HG03432 (cell line): ENCODE data around the gene UFL1.
"Not testable (repeated sequence)": the region's sequence is repeated elsewhere in the genome, so short reads cannot be mapped to it uniquely, and the experiment has no call there.

Source experiments
- ATAC-seq: cut with Tn5 transposase; IDR thresholded peaks from one replicate; pipeline ENCODE4 v1.9.1; 2021; ENCODE audit warnings: mild to moderate bottlenecking, moderate library complexity; ENCODE audit not compliant: unreplicated experiment

UFL1 gene

GRCh38 chr6:96521644-96522464 is at the start of gene UFL1:
UFL1 (plus strand) TSS chr6:96521806; CDS start chr6:96521874, 68 bp downstream.
- peak; percentile 99 for ATAC-seq

DNA sequence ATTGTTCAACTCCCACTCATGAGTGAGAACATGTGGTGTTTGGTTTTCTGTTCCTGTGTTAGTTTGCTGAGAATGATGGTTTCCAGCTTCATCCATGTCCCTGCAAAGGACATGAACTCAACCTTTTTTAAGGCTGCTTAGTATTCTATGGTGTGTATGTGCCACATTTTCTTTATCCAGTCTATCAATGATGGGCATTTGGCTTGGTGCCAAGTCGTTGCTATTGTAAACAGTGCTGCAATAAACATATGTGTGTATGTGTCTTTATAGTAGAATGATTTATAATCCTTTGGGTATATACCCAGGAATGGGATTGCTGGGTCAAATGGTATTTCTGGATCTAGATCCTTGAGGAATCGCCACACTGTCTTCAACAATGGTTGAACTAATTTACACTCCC is 49.3 kb upstream of the UFL1 start:
- ATAC-seq = not testable (repeated sequence)

DNA sequence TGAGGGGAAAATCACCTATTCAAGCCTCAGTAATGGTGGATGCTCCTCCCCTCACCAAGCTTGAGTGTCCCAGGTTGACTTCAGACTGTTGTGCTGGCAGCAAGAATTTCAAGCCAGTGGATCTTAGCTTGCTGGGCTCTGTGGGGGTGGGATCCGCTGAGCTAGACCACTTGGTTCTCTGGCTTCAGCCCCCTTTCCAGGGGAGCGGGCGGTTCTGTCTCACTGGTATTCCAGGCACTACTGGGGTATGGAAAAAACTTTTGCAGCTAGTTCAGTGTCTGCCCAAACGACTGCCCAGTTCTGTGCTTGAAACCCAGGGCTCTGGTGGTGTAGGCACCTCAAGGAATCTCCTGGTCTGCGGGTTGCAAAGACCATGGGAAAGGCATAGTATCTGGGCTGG is 42.9 kb upstream of the UFL1 start:
- ATAC-seq = no peak

GRCh38 chr6:96491926-96492325 is 29.7 kb upstream of the UFL1 start:
- no peak for ATAC-seq

DNA sequence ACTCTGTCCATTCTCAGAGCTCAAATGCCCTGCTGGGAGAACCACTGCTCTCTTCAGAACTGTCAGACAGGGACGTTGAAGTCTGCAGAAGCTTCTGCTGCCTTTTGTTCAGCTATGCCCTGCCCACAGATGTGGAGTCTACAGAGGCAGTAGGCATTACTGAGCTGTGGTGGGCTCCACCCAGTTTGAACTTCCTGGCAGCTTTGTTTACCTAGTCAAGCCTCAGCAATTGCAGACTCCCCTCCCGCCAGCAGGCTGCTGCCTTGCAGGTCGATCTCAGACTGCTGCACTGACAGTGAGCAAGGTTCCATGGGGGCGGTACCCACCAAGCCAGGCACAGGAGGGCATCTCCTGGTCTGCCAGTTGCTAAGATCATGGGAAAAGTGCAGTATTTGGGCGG is 21.8 kb upstream of the UFL1 start:
- ATAC-seq = no peak

GRCh38 chr6:96502915-96503314 is 18.7 kb upstream of the UFL1 start:
- no peak for ATAC-seq

- ATAC-seq = no peak
Observed at GRCh38 chr6:96505363-96505762, 16.2 kb upstream of the UFL1 start.

- no peak for ATAC-seq
Observed at GRCh38 chr6:96509281-96509680, 12.3 kb upstream of the UFL1 start.

DNA sequence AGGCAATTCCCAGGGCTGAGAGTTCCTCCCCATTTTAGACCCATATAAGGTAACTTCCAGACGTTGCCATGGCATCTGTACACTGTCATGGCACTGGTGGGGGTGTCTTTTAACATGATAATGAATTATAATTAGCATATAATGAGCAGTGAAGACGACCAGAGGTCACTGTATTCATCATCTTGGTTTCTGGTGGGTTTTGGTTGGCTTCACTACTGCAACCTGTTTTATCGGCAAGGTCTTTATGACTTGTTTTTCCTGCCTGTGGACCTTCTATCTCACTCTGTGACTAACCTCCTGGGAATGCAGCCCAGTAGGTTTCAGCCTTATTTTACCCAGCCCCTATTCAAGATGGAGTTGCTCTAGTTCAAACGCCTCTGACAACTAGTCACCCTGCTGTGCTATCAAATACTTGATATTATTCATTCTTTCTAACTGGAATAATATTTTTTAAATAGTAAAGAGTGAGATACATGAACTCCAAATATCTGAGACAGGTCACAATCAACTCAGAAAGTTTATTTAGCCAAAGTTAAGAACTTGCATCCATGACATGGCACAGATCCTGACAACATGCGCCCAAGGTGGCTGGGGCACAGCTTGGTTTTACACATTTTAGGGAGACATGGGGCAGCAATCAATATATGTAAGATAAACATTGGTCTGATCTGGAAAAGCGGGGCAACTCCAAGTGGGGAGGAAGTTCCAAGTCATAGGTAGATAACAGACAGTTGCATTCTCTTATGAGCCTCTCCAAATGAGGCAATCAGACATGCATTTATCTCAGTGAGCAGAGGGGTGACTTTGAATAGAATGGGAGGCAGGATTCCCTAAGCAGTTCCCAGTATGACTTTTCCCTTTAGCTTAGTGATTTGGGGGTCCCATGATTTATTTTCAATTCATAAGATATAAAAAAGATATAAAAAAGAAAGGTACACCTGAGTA is 1.2 kb upstream of the UFL1 start:
- no peak for ATAC-seq

GRCh38 chr6:96521306-96521643 is 331 bp upstream of the UFL1 start:
- peak; percentile 22 for ATAC-seq

DNA sequence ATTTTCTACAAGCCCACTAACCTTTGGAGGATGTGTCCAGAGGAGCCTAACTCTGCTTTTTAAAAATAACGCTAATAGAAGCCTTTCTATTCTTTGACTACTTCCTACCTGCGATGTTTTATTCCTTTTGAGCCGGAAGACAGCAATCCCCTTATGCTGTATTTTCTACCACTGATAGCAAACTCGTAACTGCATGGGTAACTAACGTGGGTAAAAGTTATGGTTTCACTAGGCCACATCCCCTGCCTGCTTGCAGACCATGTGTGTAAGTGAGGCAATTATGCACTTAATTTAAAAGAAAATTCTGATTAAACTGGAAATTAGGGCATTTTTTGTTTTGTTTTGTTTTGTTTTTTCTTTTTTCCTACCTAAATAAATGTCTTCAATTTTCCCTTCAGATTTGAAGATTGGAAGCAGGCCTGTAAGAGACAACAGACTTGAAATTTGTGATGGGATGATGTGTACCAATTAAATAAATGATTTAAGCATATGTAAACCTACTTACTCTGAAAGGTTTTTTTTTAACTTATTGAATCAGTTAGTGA is 931 bp downstream of the UFL1 start:
- peak; percentile 19 for ATAC-seq

- no peak for ATAC-seq
Observed at GRCh38 chr6:96528193-96528592, 6.6 kb downstream of the UFL1 start.

GRCh38 chr6:96532399-96532798 is 10.8 kb downstream of the UFL1 start:
- ATAC-seq = no peak

DNA sequence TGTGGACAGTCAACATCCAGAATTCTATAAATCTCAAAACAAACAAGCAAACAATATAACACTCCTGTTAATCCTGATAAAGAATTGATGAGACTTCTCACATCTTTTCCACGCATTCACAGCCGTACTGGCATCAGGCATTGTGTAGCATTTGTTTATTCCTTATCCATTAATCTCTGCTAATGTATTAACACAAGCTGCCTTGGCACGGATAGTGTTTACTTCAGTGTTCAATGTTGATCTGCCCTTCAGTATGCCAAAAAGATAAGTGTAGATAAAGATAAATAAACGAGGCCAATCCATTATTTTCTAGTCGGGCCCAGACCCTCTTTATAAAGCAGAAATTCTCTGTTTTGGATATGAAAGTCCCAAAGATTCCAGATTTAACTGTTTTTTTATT is 16.1 kb downstream of the UFL1 start:
- ATAC-seq = no peak

DNA sequence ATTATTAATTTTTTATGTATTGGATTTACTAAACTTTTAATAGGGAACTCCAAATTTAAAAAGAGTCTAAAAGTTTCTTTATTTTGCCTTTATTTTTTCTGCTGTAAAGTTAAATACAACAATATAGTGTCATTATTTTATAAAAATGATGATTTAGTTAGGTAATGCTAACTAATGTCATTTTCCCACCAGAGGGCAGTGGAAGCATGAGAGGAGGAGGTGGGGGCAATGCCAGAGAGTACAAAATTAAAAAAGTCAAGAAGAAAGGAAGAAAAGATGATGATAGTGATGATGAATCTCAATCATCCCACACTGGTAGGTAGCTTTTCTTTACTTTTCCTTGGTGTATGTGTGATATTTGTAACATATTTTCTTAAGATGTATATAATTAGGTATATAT is 21.1 kb downstream of the UFL1 start:
- ATAC-seq = peak; percentile 69

- ATAC-seq = no peak
Observed at GRCh38 chr6:96545882-96546281, 24.3 kb downstream of the UFL1 start.

DNA sequence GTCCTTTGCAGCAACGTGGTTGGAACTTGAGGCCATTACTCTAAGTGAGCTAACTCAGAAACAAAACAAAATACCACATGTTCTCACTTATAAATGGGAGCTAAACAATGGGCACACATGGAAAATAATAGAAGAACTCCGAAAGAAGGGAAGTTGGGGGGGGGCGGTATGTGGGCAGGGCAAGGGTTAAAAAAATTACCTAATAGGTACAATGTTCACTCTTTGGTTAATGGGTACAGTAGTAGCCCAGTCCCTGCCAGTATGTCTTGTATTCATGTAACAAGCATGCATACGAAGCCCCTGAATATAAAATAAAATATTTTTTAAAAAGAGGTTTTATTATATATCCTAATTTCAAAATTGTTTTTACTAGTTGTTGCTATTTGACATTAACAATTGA is 26.0 kb downstream of the UFL1 start:
- ATAC-seq = no peak

GRCh38 chr6:96554558-96554957 is 33.0 kb downstream of the UFL1 start:
- ATAC-seq = no peak

DNA sequence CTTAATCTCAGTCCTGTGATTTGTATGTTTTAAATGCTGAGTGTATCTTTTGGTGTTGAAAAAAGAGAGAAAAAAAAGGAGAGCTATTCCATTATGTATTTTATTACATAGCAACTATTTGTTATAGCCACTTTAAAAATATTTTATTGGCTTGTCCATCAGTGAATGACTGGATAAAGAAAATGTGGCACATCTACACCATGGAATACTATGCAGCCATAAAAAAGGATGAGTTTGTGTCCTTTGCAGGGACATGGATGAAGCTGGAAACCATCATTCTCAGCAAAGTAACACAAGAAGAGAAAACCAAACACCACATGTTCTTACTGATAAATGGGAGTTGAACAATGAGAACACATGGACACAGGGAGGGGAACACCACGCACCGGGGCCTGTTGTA is 38.1 kb downstream of the UFL1 start:
- ATAC-seq = not testable (repeated sequence)

DNA sequence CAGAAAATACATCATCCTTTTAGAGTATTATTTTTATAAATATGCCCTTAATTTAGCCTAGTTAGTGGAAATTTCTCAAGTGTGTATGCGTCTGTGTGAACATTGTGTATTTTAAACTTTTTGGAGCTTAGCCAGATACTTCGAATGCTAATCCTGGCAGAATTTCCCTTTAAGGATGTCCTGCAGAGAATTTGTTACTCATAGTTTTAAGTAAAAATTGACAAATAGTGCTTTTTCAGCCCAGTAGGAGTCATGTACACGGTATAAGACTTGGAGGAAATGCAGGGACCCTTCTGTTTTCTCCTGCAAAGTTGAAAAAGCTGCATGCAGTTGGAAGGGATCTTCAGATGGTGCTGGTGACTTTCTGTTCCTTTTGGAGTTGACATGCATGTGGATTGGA is 41.3 kb downstream of the UFL1 start, which contains the start of gene FHL5:
TSS of gene FHL5 (plus strand) at position 243 of the 400 bp plus-strand sequence. CDS start 40,486 bp downstream, outside the sequence.
- ATAC-seq = no peak

DNA sequence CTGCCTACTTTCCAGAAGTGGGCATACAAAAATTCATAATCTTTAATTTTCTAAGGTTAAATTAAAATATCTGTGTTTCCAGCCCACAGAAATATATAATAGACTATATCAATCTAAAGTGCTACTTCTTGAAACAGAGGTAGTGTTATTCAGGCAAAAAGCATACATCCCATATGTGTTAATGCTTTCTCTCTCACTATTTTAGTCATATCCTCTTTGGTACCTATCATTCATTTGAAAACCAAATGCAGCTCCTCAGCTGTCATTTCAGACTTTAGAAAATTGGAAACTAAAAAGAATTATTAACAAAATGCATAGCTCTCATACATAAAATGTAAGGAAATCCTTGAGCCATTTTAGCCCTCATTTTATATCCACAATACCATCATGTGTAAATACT is 42.2 kb downstream of the UFL1 start:
- ATAC-seq = peak; percentile 85

GRCh38 chr6:96570053-96570452 is 48.4 kb downstream of the UFL1 start:
- no peak for ATAC-seq
